HCT116 (cell line): ENCODE data around the gene MYH3. TPM values are rescaled to one million over a fixed set of nuclear protein-coding genes. Genes with fewer than 3 reads are reported as not detected.

Experiments
- ATAC-seq: fragments of 200-7000 bp; cut with Tn5 transposase; 2 replicates; pipeline ENCODE4 v1.9.1; 2020; ENCODE audit warnings: mild to moderate bottlenecking, moderate library complexity
- BruUV-seq: library from RNA; stranded (reverse); fragments of 400-500 nt; replicated peaks from 2 replicates; lab custom pipeline; 2021; lab: Mats Ljungman, UMichigan
- CTCF ChIA-PET: fragments of 300-600 bp; sonication (Branson Sonifier 250); formaldehyde crosslinking; loops from one replicate; lab custom pipeline; 2021; ENCODE audit warnings: antibody characterized with exemption; lab: Charles Lee
- POLR2A ChIA-PET: fragments of 300-600, 350-600 bp; sonication (Branson Sonifier 250); formaldehyde crosslinking; loops from one replicate; lab custom pipeline; 2021; ENCODE audit warnings: antibody characterized with exemption; lab: Charles Lee
- RAD21 ChIA-PET, 2 experiments: fragments of 300-600 bp; sonication (Branson Sonifier 250); formaldehyde crosslinking; loops; one replicate each; lab custom pipeline; 2023; ENCODE audit warnings: low total read pairs in 2 of 2; ENCODE audit not compliant: uncharacterized antibody in 2 of 2, unreplicated experiment in 2 of 2, low non-redundant PET in 1 of 2; lab: Charles Lee
- DNase-seq: peaks from one replicate; pipeline ENCODE4 v3.0.0-alpha.2; 2010; ENCODE audit warnings: low read depth, low spot score
- H2AFZ ChIP-seq: fragments of 200-600 bp; shearing (Covaris generic), sonication (generic); 2 replicates; pipeline ENCODE4 v1.6.1; 2017; ENCODE audit warnings: low read depth, mixed run types, mixed read lengths, antibody characterized with exemption, low read length; ENCODE audit not compliant: poor library complexity, severe bottlenecking
- H3K27ac ChIP-seq: 2 replicates; pipeline ENCODE4 v1.5.1; 2012; ENCODE audit warnings: low read depth, low read length
- H3K27me3 ChIP-seq: fragments of 200-600 bp; sonication (generic); 2 replicates; pipeline ENCODE4 v1.6.1; 2016; ENCODE audit warnings: mixed run types, low read length, mixed read lengths; ENCODE audit not compliant: insufficient read depth
- H3K36me3 ChIP-seq, 2 experiments: fragments of 200-500 bp in 1 of 2; fragments of 200-600 bp in 1 of 2; sonication (Bioruptor generic) in 1 of 2; sonication (generic) in 1 of 2; 2 replicates each; pipeline versions ENCODE4 v1.5.1 to v1.6.1; 2014 to 2016; ENCODE audit warnings: low read length in 2 of 2, inconsistent platforms in 1 of 2, mixed read lengths in 1 of 2, mixed run types in 1 of 2; ENCODE audit not compliant: insufficient read depth in 2 of 2, control insufficient read depth in 1 of 2
- H3K4me1 ChIP-seq, 2 experiments: fragments of 200-600 bp in 1 of 2; sonication (generic) in 1 of 2; 2 replicates each; pipeline versions ENCODE4 v1.5.1 to v1.6.1; 2012 to 2017; ENCODE audit warnings: low read length in 2 of 2, inconsistent platforms in 1 of 2, mild to moderate bottlenecking in 1 of 2, mixed read lengths in 1 of 2, mixed run types in 1 of 2, moderate library complexity in 1 of 2; ENCODE audit not compliant: insufficient read depth in 2 of 2, control insufficient read depth in 1 of 2
- H3K4me2 ChIP-seq: fragments of 200-600 bp; sonication (generic); 2 replicates; pipeline ENCODE4 v1.6.1; 2017; ENCODE audit warnings: mixed run types, low read length, mixed read lengths
- H3K4me3 ChIP-seq, 2 experiments: fragments of 200-600 bp in 1 of 2; sonication (generic) in 1 of 2; replicated peaks in 1 of 2; 2 replicates each; pipeline ENCODE4 v1.5.1; 2011 to 2016; ENCODE audit warnings: low read length in 2 of 2, control low read depth in 1 of 2, low read depth in 1 of 2, mild to moderate bottlenecking in 1 of 2, mixed read lengths in 1 of 2, mixed run types in 1 of 2
- H3K79me2 ChIP-seq: fragments of 200-600 bp; sonication (generic); 2 replicates; pipeline ENCODE4 v1.6.1; 2017; ENCODE audit warnings: mild to moderate bottlenecking, mixed run types, low read length, moderate library complexity, mixed read lengths; ENCODE audit not compliant: insufficient read depth
- H3K9ac ChIP-seq: fragments of 200-600 bp; sonication (generic); 2 replicates; pipeline ENCODE4 v1.6.1; 2016; ENCODE audit warnings: low read length, mixed read lengths
- H3K9me2 ChIP-seq: fragments of 200-600 bp; sonication (generic), shearing (Covaris generic); 2 replicates; pipeline ENCODE4 v1.6.1; 2017; ENCODE audit warnings: mixed run types, mild to moderate bottlenecking, moderate library complexity; ENCODE audit not compliant: insufficient read depth
- H3K9me3 ChIP-seq, 2 experiments: fragments of 200-500 bp in 1 of 2; fragments of 200-600 bp in 1 of 2; sonication (Bioruptor generic) in 1 of 2; sonication (generic) in 1 of 2; 2 replicates each; pipeline ENCODE4 v1.6.1; 2014 to 2017; ENCODE audit warnings: low read length in 2 of 2, mixed read lengths in 2 of 2, inconsistent platforms in 1 of 2, low read depth in 1 of 2, mild to moderate bottlenecking in 1 of 2, mixed run types in 1 of 2, moderate library complexity in 1 of 2; ENCODE audit not compliant: control insufficient read depth in 1 of 2, insufficient read depth in 1 of 2
- H4K20me1 ChIP-seq: fragments of 200-600 bp; sonication (generic), shearing (Covaris generic); 2 replicates; pipeline ENCODE4 v1.6.1; 2017; ENCODE audit warnings: mixed run types, mild to moderate bottlenecking, moderate library complexity; ENCODE audit not compliant: insufficient read depth
- CBX3 ChIP-seq: IDR thresholded peaks from 2 replicates; pipeline ENCODE4 v1.6.1; 2012; ENCODE audit warnings: low read depth
- CTCF ChIP-seq, 3 experiments: fragments of 200-600 bp in 1 of 3; sonication (generic) in 1 of 3; IDR thresholded peaks in 2 of 3; conservative IDR thresholded peaks in 1 of 3; 2 replicates each; pipeline ENCODE4 v1.5.1; 2012 to 2017; ENCODE audit warnings: low read depth in 2 of 3, low read length in 2 of 3, antibody characterized with exemption in 1 of 3, borderline replicate concordance in 1 of 3, control low read depth in 1 of 3, mild to moderate bottlenecking in 1 of 3, mixed read lengths in 1 of 3, mixed run types in 1 of 3, moderate library complexity in 1 of 3; ENCODE audit not compliant: insufficient read depth in 1 of 3
- EGR1 ChIP-seq: IDR thresholded peaks from 2 replicates; pipeline ENCODE4 v1.6.1; 2012; ENCODE audit warnings: low read depth
- ELF1 ChIP-seq: IDR thresholded peaks from 2 replicates; pipeline ENCODE4 v1.6.1; 2012; ENCODE audit warnings: low read depth, borderline replicate concordance
- JUND ChIP-seq: IDR thresholded peaks from 2 replicates; pipeline ENCODE4 v1.6.1; 2012
- MAX ChIP-seq: IDR thresholded peaks from 2 replicates; pipeline ENCODE4 v1.6.1; 2012
- POLR2A ChIP-seq: IDR thresholded peaks from 2 replicates; pipeline ENCODE4 v1.7.0; 2011; ENCODE audit warnings: borderline replicate concordance; ENCODE audit not compliant: insufficient read depth, insufficient read length; ENCODE audit errors: extremely low read depth
- POLR2AphosphoS5 ChIP-seq: IDR thresholded peaks from 2 replicates; pipeline ENCODE4 v1.6.1; 2011; ENCODE audit warnings: mild to moderate bottlenecking, low read depth, low read length, moderate library complexity
- SIN3A ChIP-seq: IDR thresholded peaks from 2 replicates; pipeline ENCODE4 v1.6.1; 2012; ENCODE audit warnings: low read depth
- SRF ChIP-seq: IDR thresholded peaks from 2 replicates; pipeline ENCODE4 v1.6.1; 2012; ENCODE audit warnings: low read depth
- ZBTB33 ChIP-seq: IDR thresholded peaks from 2 replicates; pipeline ENCODE4 v1.6.1; 2011; ENCODE audit warnings: mild to moderate bottlenecking, low read length, moderate library complexity; ENCODE audit not compliant: insufficient replicate concordance; ENCODE audit errors: extremely low read depth
- ZFX ChIP-seq: fragments of 450-650 bp; IDR thresholded peaks from 2 replicates; pipeline ENCODE4 v1.6.1; 2017
- ZNF274 ChIP-seq: fragments of 200-500 bp; sonication (Bioruptor generic); IDR thresholded peaks from 2 replicates; pipeline ENCODE4 v1.6.1; 2014; ENCODE audit warnings: mild to moderate bottlenecking, low read depth, low read length, inconsistent platforms
- intact Hi-C: fragments of 100-400 bp; cut with micrococcal nuclease; formaldehyde crosslinking; loops from 2 replicates; pipeline ENCODE4 v1.10.0; 2022
- total RNA-seq: library from RNA; stranded (reverse); gene quantifications from one replicate; pipeline ENCODE4 v1.2.1, GENCODE V29; 2021; ENCODE audit not compliant: unreplicated experiment

MYH3 gene
- total RNA-seq, 1 experiment from 2014 or later, result 1.6 TPM

- intact Hi-C loops, result no loop called here
- ChIA-PET CTCF (interaction anchor here (5.9 to 9.3 kb wide), 2 partner anchors 286 to 316 kb away, joined by 84 to 131 read pairs; no protein-coding TSS in a partner anchor), RAD21 (interaction anchor here in 1 of 2 experiments (1.7 kb wide), 1 partner anchor 317 kb away, joined by 7 read pairs; no protein-coding TSS in a partner anchor), POLR2A (interaction anchor here (0.6 to 1.4 kb wide), 2 partner anchors 281 to 287 kb away, joined by 3 read pairs; no protein-coding TSS in a partner anchor)
- H3K79me2 ChIP-seq, result no peaks in the 10 kb centered on the region
- H3K36me3 ChIP-seq, result no peaks in the 10 kb centered on the region
- no peak overlapping the region for H3K9ac ChIP-seq
- no peaks in the 10 kb centered on the region for H3K27me3 ChIP-seq
- H3K4me3 ChIP-seq, result no peak overlapping the region
- no peak for DNase-seq
- H2AFZ ChIP-seq, result no peak overlapping the region
- BruUV-seq, result no TSS peak
- no peak overlapping the region for H3K4me2 ChIP-seq
- H3K27ac ChIP-seq, result no peak overlapping the region
- H3K4me1 ChIP-seq, result peaks cover 0 to 6% of the 10 kb centered on the region in 2 experiments; a peak in 2 of 4 replicates
- H4K20me1 ChIP-seq, result no peaks in the 10 kb centered on the region
- no peaks in the 10 kb centered on the region for H3K9me2 ChIP-seq
- ATAC-seq, result no peak
- TF ChIP-seq MAX (no peak), CBX3 (no peak), ZFX (no peak), JUND (no peak), SIN3A (no peak), ZNF274 (no peak), CTCF (IDR thresholded peaks at IDR 0.05 in 2 of 3, conservative IDR thresholded peaks at IDR 0.05 in 1 of 3; ENCODE audit: borderline replicate concordance in 1 of 3, insufficient read depth in 1 of 3, low read depth in 2 of 3, low read length in 2 of 3) (no peak), SRF (no peak), POLR2A (no peak), ZBTB33 (no peak), ELF1 (no peak), EGR1 (no peak), POLR2AphosphoS5 (no peak)
- TF ChIP-seq, all 23 proteins: peak for 0
- no peaks in the 10 kb centered on the region for H3K9me3 ChIP-seq
These were observed 44.0 kb downstream of the MYH3 start for GRCh38 chr17:10612957-10613744.
